Bronchial epithelial cell (primary cell): ENCODE measurements around the gene GNPTAB. TPM values are rescaled to one million over a fixed set of nuclear protein-coding genes. Genes with fewer than 3 reads are reported as not detected.

Experiments
- DNase-seq: peaks from one replicate; pipeline ENCODE4 v3.0.0-alpha.2; 2010; ENCODE audit warnings: low read depth
- FAIRE-seq: peaks from 2 replicates; lab custom pipeline; 2011; peaks lifted over from hg19 to GRCh38; lab: Jason Lieb, UNC
- H3K27me3 ChIP-seq: 2 replicates; pipeline ENCODE4 v1.5.1; 2011; ENCODE audit warnings: low read length; ENCODE audit not compliant: control insufficient read depth, insufficient read depth
- H3K36me3 ChIP-seq: 2 replicates; pipeline ENCODE4 v1.5.1; 2011; ENCODE audit warnings: low read length; ENCODE audit not compliant: control insufficient read depth, insufficient read depth
- H3K4me3 ChIP-seq: 2 replicates; pipeline ENCODE4 v1.5.1; 2011; ENCODE audit warnings: mild to moderate bottlenecking, low read depth, low read length, control low read depth
- total RNA-seq: library from RNA; depleted of rRNA; stranded (reverse); fragments of >200 nt; gene quantifications from 2 replicates; pipeline ENCODE4 v1.2.1, GENCODE V29; 2014
- TF ChIP-seq, protein P1 (sequence below): IDR thresholded peaks from 2 replicates; pipeline ENCODE4 v1.5.1; 2011; ENCODE audit warnings: mild to moderate bottlenecking, moderate library complexity, low read length, control low read depth, inconsistent platforms; ENCODE audit not compliant: insufficient read depth, severe bottlenecking

GNPTAB gene
- total RNA-seq, 1 donor from 2014 or later, result 15.8 TPM

DNA sequence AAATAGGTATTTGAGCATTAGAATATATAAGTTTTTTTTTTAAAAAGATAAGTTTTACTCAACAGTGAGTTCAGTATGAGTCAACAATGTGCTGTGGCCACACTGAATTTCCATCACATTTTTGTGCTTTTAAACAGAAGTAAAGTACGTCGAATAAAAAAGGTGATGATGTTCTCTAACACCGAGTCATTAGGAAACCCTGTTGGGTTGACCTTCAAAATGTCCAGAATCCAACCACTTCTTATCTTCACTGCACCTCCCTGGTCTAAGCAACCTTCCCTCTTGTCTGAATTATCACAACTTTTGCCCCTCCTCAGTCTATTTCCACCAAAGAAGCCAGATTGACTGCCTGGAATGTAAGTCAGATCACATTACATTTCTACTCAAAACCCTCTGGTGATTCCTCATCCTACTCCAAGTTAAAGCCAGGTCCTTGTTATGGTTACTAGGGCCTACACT is 48.5 kb downstream of the GNPTAB start:
- FAIRE-seq (no peak), DNase-seq (no peak)
- Histone ChIP-seq H3K4me3 (no peak overlapping the region), H3K36me3 (no peaks in the 10 kb centered on the region), H3K27me3 (no peaks in the 10 kb centered on the region)
- TF ChIP-seq, protein P1, sequence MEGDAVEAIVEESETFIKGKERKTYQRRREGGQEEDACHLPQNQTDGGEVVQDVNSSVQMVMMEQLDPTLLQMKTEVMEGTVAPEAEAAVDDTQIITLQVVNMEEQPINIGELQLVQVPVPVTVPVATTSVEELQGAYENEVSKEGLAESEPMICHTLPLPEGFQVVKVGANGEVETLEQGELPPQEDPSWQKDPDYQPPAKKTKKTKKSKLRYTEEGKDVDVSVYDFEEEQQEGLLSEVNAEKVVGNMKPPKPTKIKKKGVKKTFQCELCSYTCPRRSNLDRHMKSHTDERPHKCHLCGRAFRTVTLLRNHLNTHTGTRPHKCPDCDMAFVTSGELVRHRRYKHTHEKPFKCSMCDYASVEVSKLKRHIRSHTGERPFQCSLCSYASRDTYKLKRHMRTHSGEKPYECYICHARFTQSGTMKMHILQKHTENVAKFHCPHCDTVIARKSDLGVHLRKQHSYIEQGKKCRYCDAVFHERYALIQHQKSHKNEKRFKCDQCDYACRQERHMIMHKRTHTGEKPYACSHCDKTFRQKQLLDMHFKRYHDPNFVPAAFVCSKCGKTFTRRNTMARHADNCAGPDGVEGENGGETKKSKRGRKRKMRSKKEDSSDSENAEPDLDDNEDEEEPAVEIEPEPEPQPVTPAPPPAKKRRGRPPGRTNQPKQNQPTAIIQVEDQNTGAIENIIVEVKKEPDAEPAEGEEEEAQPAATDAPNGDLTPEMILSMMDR, result no peak

DNA sequence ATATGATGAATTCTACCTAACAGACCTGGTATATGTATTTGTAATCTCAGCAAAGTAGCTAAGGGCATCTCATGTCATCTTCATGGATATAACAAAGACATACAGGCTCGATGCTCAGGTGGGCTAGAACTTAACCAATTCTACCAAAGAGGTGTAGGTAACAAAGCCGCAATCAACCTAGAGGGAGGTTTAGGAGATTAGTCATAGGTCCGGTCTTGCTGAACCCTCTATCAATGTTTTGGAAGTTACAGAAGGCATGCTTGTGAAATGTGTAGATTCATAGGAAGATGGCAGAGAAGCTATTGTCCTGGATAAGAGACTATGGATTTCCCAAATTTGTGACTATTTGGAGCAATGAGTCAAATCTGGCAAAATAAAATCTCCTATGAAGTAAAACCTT is 48.9 kb downstream of the GNPTAB start:
- H3K36me3 ChIP-seq, result no peaks in the 10 kb centered on the region
- no peak for DNase-seq
- FAIRE-seq, result no peak

DNA sequence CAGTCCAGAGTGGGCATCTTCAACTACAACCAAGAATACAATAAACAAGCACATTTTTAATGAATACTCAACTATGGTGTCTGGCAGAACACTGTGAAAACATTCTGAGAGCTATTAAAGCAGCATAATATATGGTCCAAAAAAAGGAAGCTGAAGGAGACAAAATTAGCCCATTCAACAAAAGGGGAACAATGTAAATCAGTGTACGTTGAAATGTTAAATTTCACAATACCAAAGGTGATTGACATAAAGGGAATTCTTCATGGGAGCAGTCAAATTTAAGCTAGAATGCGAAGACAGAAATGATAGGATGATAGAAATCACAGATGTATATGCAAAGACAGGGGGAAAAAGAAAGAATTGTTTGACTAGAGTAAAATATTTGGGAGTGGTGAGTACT is 50.2 kb downstream of the GNPTAB start:
- DNase-seq, result no peak
- TF ChIP-seq, protein P1, result no peak
- no peak for FAIRE-seq
- H3K4me3 ChIP-seq, result no peak overlapping the region
- H3K36me3 ChIP-seq, result no peaks in the 10 kb centered on the region
- H3K27me3 ChIP-seq, result no peaks in the 10 kb centered on the region

More for the DNA sequence above, 48.9 kb downstream of the GNPTAB start:
- TF ChIP-seq, protein P1, result no peak
- Histone ChIP-seq H3K4me3 (no peak overlapping the region), H3K27me3 (no peaks in the 10 kb centered on the region)

DNA sequence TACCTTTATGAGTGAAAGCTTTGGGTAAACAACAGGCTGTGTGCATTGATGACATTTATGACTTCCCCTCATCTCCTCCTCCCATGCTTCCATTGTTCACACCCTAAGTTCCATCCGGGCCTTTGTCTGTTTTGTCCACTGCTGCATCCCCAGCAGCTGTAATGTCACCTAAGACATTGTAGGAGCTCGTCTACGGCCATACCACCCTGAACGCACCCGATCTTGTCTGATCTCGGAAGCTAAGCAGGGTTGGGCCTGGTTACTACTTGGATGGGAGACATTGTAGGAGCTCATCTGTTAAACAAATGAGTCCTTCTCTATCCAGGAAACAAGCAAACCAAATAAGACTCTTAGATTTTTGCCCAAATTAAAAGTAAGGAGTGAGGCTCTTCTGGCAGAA is 51.1 kb downstream of the GNPTAB start:
- no peak for FAIRE-seq

DNA sequence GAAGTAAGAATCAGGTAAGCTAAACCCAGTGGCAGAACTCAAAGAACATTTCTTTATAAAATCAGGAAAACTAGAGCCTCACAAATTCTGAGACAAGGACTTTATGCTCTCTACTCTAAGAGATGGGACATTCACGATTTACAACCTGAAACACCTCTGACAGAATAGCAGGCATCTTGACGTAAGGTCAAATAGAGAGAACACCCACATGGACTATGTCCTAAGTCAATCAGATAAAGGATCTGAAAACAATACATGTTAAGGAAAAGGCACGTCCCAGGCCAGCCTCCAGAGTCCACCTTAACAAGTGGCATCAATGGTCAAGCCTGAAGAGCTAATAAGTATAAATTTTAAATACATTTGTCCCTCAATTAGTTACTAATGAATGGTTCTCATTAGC is 51.6 kb downstream of the GNPTAB start:
- H3K4me3 ChIP-seq, result no peak overlapping the region
- no peaks in the 10 kb centered on the region for H3K27me3 ChIP-seq
- TF ChIP-seq, protein P1, result no peak
- FAIRE-seq (no peak), DNase-seq (no peak)
- H3K36me3 ChIP-seq, result no peaks in the 10 kb centered on the region

More for the DNA sequence above, 51.1 kb downstream of the GNPTAB start:
- H3K4me3 ChIP-seq, result no peak overlapping the region
- TF ChIP-seq, protein P1, result no peak
- no peak for DNase-seq
- no peaks in the 10 kb centered on the region for H3K36me3 ChIP-seq
- H3K27me3 ChIP-seq, result no peaks in the 10 kb centered on the region

DNA sequence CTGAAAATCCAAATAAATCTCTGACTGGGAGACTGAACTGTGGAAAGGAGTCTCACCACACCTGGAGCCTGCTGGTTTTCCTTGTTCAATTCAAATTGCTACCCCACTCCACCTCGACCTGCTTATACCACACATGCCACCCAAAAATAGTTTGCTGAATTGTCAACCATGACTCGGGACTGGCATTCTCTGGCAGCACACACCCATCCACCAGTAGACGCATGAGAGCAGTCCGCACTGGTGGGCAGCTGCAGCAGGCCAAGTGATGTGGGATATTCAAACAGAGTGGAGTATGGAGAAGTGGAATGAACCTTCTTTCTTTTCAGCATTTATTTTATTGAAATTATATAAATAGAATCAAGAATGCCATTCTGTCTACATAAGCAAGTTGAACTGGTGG is 52.8 kb downstream of the GNPTAB start:
- no peaks in the 10 kb centered on the region for H3K27me3 ChIP-seq
- TF ChIP-seq, protein P1, result no peak
- FAIRE-seq, result no peak
- no peaks in the 10 kb centered on the region for H3K36me3 ChIP-seq
- H3K4me3 ChIP-seq, result no peak overlapping the region
- no peak for DNase-seq
